ENCODE results near the gene NFIA. TPM values are rescaled to one million over a fixed set of nuclear protein-coding genes. Genes with fewer than 3 reads are reported as not detected.
A peak's percentile ranks its signal among the peaks of the same experiment; 100 is the strongest.

NFIA gene
- polyA plus RNA-seq, 1 donor (not counting 4 experiments of a cell fraction or from before 2014, with no cell fraction given): 14.7 TPM

DNA sequence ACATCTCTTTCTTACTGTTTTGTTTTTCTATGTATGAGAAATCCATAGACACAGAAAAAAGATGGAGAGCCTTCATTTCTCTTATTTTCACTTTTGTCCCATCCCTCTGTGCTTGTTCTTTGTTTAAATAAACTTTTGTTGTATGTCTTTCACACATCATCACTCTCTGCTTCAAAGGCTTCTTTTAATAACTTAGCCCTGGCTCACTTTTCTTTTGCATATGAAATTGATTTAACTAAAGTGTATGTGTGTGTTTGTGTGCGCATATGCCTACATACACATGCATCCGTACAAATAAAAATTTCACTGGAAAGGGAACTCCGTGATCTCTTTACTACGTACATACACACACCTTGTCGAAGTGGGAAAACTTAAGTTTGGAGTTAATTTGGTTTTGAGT lies 168.6 kb downstream of the NFIA start:
- dilution Hi-C loops (cut with MboI; ENCODE audit: extremely low pct_ligation_motif_present, low sequenced_read_pairs): no loop called here
- Histone ChIP-seq H3K9me1 (ENCODE audit: control insufficient read depth, extremely low read depth, insufficient read depth, low read length) (no peaks in the 10 kb centered on the region), H3K79me2 (ENCODE audit: control insufficient read depth, insufficient read depth, low read length) (peaks cover 4% of the 10 kb centered on the region), H3K4me3 (ENCODE audit: control insufficient read depth in 2 of 3, extremely low read depth in 1 of 3, insufficient read depth in 2 of 3, low read depth in 1 of 3, low read length in 3 of 3) (no peak overlapping the region), H3K27ac (ENCODE audit: control insufficient read depth, insufficient read depth, low read length) (no peak overlapping the region), H3K36me3 (ENCODE audit: control insufficient read depth in 2 of 2, extremely low read depth in 1 of 2, insufficient read depth in 2 of 2, low read length in 2 of 2) (no peaks in the 10 kb centered on the region), H4K20me1 (ENCODE audit: control insufficient read depth, extremely low read depth, insufficient read depth, low read length) (no peaks in the 10 kb centered on the region), H3K9ac (ENCODE audit: control insufficient read depth, extremely low read depth, insufficient read depth, low read length) (no peak overlapping the region), H3K9me3 (ENCODE audit: control insufficient read depth, low read depth, low read length) (no peaks in the 10 kb centered on the region), H3K4me1 (ENCODE audit: control insufficient read depth, extremely low read depth, insufficient read depth, low read length) (peaks cover 31% of the 10 kb centered on the region), H3K4me2 (ENCODE audit: control insufficient read depth, extremely low read depth, insufficient read depth, low read depth, low read length) (no peak overlapping the region), H2AFZ (ENCODE audit: control insufficient read depth, low read length) (no peak overlapping the region), H3K27me3 (ENCODE audit: control insufficient read depth, extremely low read depth, insufficient read depth, low read length) (no peaks in the 10 kb centered on the region)
- no peak for FAIRE-seq
- TF ChIP-seq EZH2 (IDR thresholded peaks at IDR 0.05; ENCODE audit: low read length): no peak
- TF ChIP-seq, protein P1, sequence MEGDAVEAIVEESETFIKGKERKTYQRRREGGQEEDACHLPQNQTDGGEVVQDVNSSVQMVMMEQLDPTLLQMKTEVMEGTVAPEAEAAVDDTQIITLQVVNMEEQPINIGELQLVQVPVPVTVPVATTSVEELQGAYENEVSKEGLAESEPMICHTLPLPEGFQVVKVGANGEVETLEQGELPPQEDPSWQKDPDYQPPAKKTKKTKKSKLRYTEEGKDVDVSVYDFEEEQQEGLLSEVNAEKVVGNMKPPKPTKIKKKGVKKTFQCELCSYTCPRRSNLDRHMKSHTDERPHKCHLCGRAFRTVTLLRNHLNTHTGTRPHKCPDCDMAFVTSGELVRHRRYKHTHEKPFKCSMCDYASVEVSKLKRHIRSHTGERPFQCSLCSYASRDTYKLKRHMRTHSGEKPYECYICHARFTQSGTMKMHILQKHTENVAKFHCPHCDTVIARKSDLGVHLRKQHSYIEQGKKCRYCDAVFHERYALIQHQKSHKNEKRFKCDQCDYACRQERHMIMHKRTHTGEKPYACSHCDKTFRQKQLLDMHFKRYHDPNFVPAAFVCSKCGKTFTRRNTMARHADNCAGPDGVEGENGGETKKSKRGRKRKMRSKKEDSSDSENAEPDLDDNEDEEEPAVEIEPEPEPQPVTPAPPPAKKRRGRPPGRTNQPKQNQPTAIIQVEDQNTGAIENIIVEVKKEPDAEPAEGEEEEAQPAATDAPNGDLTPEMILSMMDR (optimal IDR thresholded peaks at IDR 0.05 in 1 of 3, IDR thresholded peaks at IDR 0.05 in 1 of 3, conservative IDR thresholded peaks at IDR 0.05 in 1 of 3; ENCODE audit: extremely low read depth in 1 of 3, insufficient read depth in 2 of 3, low read length in 3 of 3): no peak
- no peak for DNase-seq (ENCODE audit: low read depth, low spot score)

- Histone ChIP-seq H3K9me1 (ENCODE audit: control insufficient read depth, extremely low read depth, insufficient read depth, low read length) (no peaks in the 10 kb centered on the region), H3K4me1 (ENCODE audit: control insufficient read depth, extremely low read depth, insufficient read depth, low read length) (peaks cover 31% of the 10 kb centered on the region), H3K4me3 (ENCODE audit: control insufficient read depth in 2 of 3, extremely low read depth in 1 of 3, insufficient read depth in 2 of 3, low read depth in 1 of 3, low read length in 3 of 3) (no peak overlapping the region), H3K79me2 (ENCODE audit: control insufficient read depth, insufficient read depth, low read length) (peaks cover 8% of the 10 kb centered on the region), H3K9ac (ENCODE audit: control insufficient read depth, extremely low read depth, insufficient read depth, low read length) (no peak overlapping the region), H3K4me2 (ENCODE audit: control insufficient read depth, extremely low read depth, insufficient read depth, low read depth, low read length) (peak overlapping the region; percentile 15), H3K9me3 (ENCODE audit: control insufficient read depth, low read depth, low read length) (no peaks in the 10 kb centered on the region), H3K27me3 (ENCODE audit: control insufficient read depth, extremely low read depth, insufficient read depth, low read length) (no peaks in the 10 kb centered on the region), H4K20me1 (ENCODE audit: control insufficient read depth, extremely low read depth, insufficient read depth, low read length) (no peaks in the 10 kb centered on the region), H3K27ac (ENCODE audit: control insufficient read depth, insufficient read depth, low read length) (peak overlapping the region; percentile 80), H2AFZ (ENCODE audit: control insufficient read depth, low read length) (no peak overlapping the region), H3K36me3 (ENCODE audit: control insufficient read depth in 2 of 2, extremely low read depth in 1 of 2, insufficient read depth in 2 of 2, low read length in 2 of 2) (no peaks in the 10 kb centered on the region)
- no peak for DNase-seq (ENCODE audit: low read depth, low spot score)
- peak; percentile 88 for FAIRE-seq
- dilution Hi-C loops (cut with MboI; ENCODE audit: extremely low pct_ligation_motif_present, low sequenced_read_pairs): no loop called here
- TF ChIP-seq, protein P1 (optimal IDR thresholded peaks at IDR 0.05 in 1 of 3, IDR thresholded peaks at IDR 0.05 in 1 of 3, conservative IDR thresholded peaks at IDR 0.05 in 1 of 3; ENCODE audit: extremely low read depth in 1 of 3, insufficient read depth in 2 of 3, low read length in 3 of 3): no peak
- TF ChIP-seq EZH2 (IDR thresholded peaks at IDR 0.05; ENCODE audit: low read length): no peak
Measured at GRCh38 chr1:61253059-61253735, 170.8 kb downstream of the NFIA start.
